ENCODE results near the gene MEF2A. TPM values are rescaled to one million over a fixed set of nuclear protein-coding genes. Genes with fewer than 3 reads are reported as not detected.

Gene MEF2A
- total and polyA plus RNA-seq, 9 of the 15 experiments (the other 6 are each of a cell fraction or from before 2014, with no cell fraction given), result 1.6 to 18.7 (median 8.7) TPM

DNA sequence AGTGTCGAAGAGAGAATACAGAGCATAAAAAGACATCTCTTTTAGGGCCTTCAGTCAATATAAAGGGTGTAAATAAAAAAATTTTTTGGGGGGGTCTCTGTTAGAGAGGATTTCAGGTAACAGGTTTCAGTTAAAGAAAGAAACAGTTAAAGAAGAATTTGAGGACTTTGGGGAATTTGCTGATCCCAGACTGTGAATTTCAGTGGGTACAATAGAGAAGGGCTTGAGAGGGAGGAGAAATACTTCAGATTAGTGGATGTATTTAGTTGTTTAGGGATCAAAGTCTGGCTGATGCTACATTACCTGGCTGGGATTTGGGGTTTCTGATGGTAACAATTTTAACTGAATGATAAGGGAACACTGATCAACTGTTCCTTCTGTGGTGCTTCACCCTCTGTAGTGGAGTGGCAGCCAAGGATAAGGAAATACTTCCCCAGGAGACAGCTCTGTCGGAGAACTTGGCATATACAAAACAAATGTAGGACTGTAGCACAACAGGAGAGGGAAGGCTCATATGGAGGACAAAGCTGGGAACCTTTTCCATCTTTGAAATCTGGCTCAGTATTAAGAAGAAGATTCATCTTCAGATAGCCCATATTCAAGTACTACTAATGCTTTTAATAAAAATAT is 79.2 kb downstream of the MEF2A start (continued):
- TF ChIP-seq, protein P1, sequence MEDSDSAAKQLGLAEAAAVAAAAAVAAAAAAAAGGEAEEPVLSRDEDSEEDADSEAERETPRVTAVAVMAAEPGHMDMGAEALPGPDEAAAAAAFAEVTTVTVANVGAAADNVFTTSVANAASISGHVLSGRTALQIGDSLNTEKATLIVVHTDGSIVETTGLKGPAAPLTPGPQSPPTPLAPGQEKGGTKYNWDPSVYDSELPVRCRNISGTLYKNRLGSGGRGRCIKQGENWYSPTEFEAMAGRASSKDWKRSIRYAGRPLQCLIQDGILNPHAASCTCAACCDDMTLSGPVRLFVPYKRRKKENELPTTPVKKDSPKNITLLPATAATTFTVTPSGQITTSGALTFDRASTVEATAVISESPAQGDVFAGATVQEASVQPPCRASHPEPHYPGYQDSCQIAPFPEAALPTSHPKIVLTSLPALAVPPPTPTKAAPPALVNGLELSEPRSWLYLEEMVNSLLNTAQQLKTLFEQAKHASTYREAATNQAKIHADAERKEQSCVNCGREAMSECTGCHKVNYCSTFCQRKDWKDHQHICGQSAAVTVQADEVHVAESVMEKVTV (CRISPR knock-in tag; IDR thresholded peaks at IDR 0.05), result no peak
- no peak for TF ChIP-seq ZFP36 (IDR thresholded peaks at IDR 0.05; ENCODE audit: low read depth, low read length, partially characterized antibody)

- Histone ChIP-seq H3K27me3 (ENCODE audit: control insufficient read depth in 2 of 2, insufficient read depth in 2 of 2, low read length in 2 of 2) (no peaks in the 10 kb centered on the region), H3K4me2 (ENCODE audit: insufficient read depth, low read length) (no peak overlapping the region), H3K9ac (ENCODE audit: insufficient read depth in 1 of 2, low read depth in 2 of 2, low read length in 2 of 2) (no peak overlapping the region), H3K79me2 (ENCODE audit: control insufficient read depth, insufficient read depth, low read length) (no peaks in the 10 kb centered on the region), H3K4me3 (no peak overlapping the region), H4K20me1 (replicated peaks; ENCODE audit: control insufficient read depth, insufficient read depth, low read length) (no peaks in the 10 kb centered on the region), H3K9me1 (ENCODE audit: control insufficient read depth, insufficient read depth, low read length) (no peaks in the 10 kb centered on the region), H3K4me1 (replicated peaks in 1 of 2; ENCODE audit: control insufficient read depth in 2 of 2, insufficient read depth in 2 of 2, low read length in 2 of 2) (no peaks in the 10 kb centered on the region), H3K36me3 (ENCODE audit: control insufficient read depth, insufficient read depth, low read length) (no peaks in the 10 kb centered on the region), H3K27ac (ENCODE audit: extremely low read depth, low read depth, low read length) (no peak overlapping the region), H2AFZ (ENCODE audit: low read depth, low read length) (no peak overlapping the region), H3K9me3 (replicated peaks; ENCODE audit: control insufficient read depth, insufficient read depth, low read depth, low read length) (no peaks in the 10 kb centered on the region)
- ChIA-PET CTCF (ENCODE audit: low intra/inter-chr PET ratio) (no interaction called here), POLR2A (no interaction called here)
- TF ChIP-seq RUNX1 (IDR thresholded peaks at IDR 0.05; ENCODE audit: low read depth) (no peak), CAMTA2 (CRISPR knock-in tag; conservative IDR thresholded peaks at IDR 0.05) (no peak)
- no peak for DNase-seq (ENCODE audit: extremely low read depth in 1 of 4, low spot score in 3 of 4)
- BruUV-seq (replicated peaks), result no TSS peak
- FAIRE-seq, result peak; percentile 19
- intact Hi-C loops (cut with micrococcal nuclease) (no loop called here), in situ Hi-C loops (cut with MboI) (no loop called here)
- no peak for ATAC-seq
- 29% methylated on average over 3 of the region's 3 CpGs for WGBS (ENCODE audit: insufficient coverage, low coverage, missing lambda C conversion rate)
These were observed 79.8 kb downstream of the MEF2A start for GRCh38 chr15:99645543-99645935.

Data from K562 (cell line).